Endothelial cell of umbilical vein (primary cell): ENCODE data around the gene EEFSEC.

Experiments used
- FOS ChIP-seq: IDR thresholded peaks from 2 replicates; pipeline ENCODE4 v1.6.1; 2011; ENCODE audit warnings: mild to moderate bottlenecking, low read length, moderate library complexity, borderline replicate concordance; ENCODE audit not compliant: insufficient read depth
- MAX ChIP-seq: IDR thresholded peaks from 2 replicates; pipeline ENCODE4 v1.6.1; 2011; ENCODE audit not compliant: insufficient read depth, insufficient read length
- POLR2A ChIP-seq: IDR thresholded peaks from 2 replicates; pipeline ENCODE4 v1.6.1; 2012; ENCODE audit warnings: low read depth, mild to moderate bottlenecking, control low read depth, low read length
- POLR2AphosphoS5 ChIP-seq: IDR thresholded peaks from 2 replicates; pipeline ENCODE4 v1.6.1; 2012; ENCODE audit warnings: low read depth, mild to moderate bottlenecking, control low read depth, low read length, moderate library complexity; ENCODE audit not compliant: insufficient read depth
- TF ChIP-seq, protein P1 (sequence below), 2 donors: IDR thresholded peaks; 1 replicate in 1 of 2; 2 replicates in 1 of 2; pipeline ENCODE4 v1.5.1; 2011; ENCODE audit warnings: low read length in 2 of 2, mild to moderate bottlenecking in 2 of 2, moderate library complexity in 2 of 2, control low read depth in 1 of 2, inconsistent platforms in 1 of 2, low read depth in 1 of 2; ENCODE audit not compliant: insufficient read depth in 1 of 2; ENCODE audit errors: extremely low read depth in 1 of 2

- TF ChIP-seq, protein P1, sequence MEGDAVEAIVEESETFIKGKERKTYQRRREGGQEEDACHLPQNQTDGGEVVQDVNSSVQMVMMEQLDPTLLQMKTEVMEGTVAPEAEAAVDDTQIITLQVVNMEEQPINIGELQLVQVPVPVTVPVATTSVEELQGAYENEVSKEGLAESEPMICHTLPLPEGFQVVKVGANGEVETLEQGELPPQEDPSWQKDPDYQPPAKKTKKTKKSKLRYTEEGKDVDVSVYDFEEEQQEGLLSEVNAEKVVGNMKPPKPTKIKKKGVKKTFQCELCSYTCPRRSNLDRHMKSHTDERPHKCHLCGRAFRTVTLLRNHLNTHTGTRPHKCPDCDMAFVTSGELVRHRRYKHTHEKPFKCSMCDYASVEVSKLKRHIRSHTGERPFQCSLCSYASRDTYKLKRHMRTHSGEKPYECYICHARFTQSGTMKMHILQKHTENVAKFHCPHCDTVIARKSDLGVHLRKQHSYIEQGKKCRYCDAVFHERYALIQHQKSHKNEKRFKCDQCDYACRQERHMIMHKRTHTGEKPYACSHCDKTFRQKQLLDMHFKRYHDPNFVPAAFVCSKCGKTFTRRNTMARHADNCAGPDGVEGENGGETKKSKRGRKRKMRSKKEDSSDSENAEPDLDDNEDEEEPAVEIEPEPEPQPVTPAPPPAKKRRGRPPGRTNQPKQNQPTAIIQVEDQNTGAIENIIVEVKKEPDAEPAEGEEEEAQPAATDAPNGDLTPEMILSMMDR (IDR thresholded peaks at IDR 0.05; ENCODE audit: extremely low read depth in 1 of 2, insufficient read depth in 1 of 2, low read depth in 1 of 2, low read length in 2 of 2), result no peak
- TF ChIP-seq MAX (no peak), POLR2AphosphoS5 (no peak), POLR2A (no peak), FOS (no peak)
These were observed 48.0 kb downstream of the EEFSEC start for GRCh38 chr3:128201158-128201755.
